ENCODE data around the gene SPDYE16. TPM values are rescaled to one million over a fixed set of nuclear protein-coding genes. Genes with fewer than 3 reads are reported as not detected.
"Not testable (repeated sequence)": the region's sequence is repeated elsewhere in the genome, so short reads cannot be mapped to it uniquely, and the experiment has no call there.

The SPDYE16 gene
- total RNA-seq, 1 donor from 2014 or later = not detected

- DNase-seq (ENCODE audit: low spot score) = peak; percentile 81
These were observed 37.7 kb downstream of the SPDYE16 start for GRCh38 chr7:76505168-76506080.

DNA sequence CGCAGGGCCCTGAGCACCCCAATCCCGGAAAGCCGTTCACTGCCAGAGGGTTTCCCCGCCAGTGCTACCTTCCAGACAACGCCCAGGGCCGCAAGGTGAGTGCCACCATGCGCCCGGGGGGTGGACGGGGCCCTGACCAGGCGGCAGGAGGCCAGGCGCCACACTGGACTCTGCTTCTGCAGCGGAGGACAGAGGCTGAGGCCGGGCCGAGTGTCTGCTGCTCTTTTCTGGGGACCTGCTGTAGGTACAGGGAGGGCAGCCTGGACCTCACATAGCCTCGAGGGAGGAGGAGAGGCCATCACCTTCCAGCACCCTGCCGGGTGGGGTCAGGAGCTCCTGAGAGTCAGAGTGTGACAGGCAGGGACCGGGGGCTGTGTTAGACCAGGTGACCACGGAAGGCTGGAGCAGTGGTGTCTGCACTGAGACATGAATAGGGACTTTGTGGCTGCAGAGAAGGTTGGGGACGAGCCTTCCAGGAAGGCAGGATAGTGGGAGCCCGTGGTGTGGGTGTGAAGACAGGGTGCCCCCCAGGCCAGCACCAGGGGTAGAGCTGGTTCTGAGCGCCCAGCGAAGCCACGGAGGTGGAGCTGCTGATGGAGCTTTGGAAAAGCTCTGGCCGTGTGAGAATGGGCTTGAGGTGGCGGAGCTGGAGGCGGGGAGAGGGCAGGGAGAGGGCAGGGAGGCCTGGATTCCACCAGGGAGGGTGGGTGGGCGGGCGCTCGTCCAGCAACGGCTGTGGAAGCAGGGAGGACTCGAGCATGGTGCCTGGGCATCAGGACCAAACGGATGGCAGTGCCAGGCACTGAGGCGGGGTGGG is 38.5 kb downstream of the SPDYE16 start:
- DNase-seq (ENCODE audit: low spot score) = peak; percentile 69

- not testable (repeated sequence) for DNase-seq (ENCODE audit: low spot score)
These were observed 39.9 kb downstream of the SPDYE16 start for GRCh38 chr7:76503244-76503643.

- not testable (repeated sequence) for DNase-seq (ENCODE audit: low spot score)
These were observed 40.3 kb downstream of the SPDYE16 start for GRCh38 chr7:76502836-76503235.

DNA sequence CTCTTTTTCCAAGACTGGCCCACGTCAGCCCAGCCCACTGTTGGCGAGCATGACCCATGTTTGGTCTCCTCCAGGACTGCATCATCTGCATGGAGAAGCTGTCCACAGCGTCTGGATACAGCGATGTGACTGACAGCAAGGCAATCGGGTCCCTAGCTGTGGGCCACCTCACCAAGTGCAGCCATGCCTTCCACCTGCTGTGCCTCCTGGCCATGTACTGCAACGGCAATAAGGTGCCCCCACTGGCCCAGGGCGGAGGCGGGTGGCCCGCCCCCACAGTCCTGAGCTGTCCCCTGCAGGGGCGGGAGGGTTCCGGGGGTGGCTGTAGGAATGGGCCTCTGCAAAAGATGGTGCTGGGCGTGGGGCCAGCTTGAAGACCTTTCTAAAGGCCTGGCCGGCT is 40.9 kb downstream of the SPDYE16 start:
- not testable (repeated sequence) for DNase-seq (ENCODE audit: low spot score)

DNA sequence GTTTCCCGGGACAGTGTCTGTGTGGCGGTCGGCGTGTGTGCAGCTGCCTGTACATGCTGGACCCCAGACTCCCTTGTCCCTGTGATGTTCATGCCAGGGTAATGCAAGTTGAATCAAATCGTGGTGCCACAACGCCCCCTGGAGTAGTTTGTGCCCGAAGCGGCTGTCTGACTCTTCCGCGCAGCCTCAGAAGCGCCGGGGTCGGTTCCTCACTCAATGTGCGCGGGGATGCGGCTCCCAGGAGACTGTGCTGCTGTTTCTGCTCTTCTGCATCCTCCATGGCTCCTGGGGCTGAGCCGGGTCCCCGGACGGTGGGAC is 43.2 kb downstream of the SPDYE16 start:
- not testable (repeated sequence) for DNase-seq (ENCODE audit: low spot score)

- DNase-seq (ENCODE audit: low spot score) = not testable (repeated sequence)
These were observed 43.7 kb downstream of the SPDYE16 start for GRCh38 chr7:76499201-76499923.

- DNase-seq (ENCODE audit: low spot score) = not testable (repeated sequence)
These were observed 44.4 kb downstream of the SPDYE16 start for GRCh38 chr7:76498583-76499200.

GRCh38 chr7:76497918-76498582 is 45.0 kb downstream of the SPDYE16 start:
- DNase-seq (ENCODE audit: low spot score) = not testable (repeated sequence)

DNA sequence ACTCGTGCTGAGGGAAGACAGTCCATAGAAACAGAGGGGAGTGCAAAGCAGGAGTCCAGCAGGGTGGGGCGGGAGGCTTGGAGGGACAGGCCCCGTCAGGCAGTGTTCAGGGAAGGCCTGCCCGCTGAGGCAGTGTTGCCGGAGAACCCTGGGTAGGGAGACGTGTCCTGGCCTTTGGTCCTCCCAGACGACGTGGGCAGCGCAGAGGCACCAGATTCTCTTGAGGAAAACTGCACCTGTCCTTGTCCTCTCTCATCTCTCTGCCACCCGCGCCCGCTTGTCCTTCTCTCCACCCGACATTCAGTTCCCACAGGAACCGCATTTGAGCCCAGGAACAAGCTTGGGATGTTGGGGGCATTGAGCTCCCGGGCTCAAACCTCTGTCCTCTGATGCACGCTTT is 47.4 kb downstream of the SPDYE16 start:
- not testable (repeated sequence) for DNase-seq (ENCODE audit: low spot score)

- DNase-seq (ENCODE audit: low spot score) = not testable (repeated sequence)
These were observed 51.0 kb downstream of the SPDYE16 start for GRCh38 chr7:76492139-76492538.

GRCh38 chr7:76487969-76488368 is 55.1 kb downstream of the SPDYE16 start:
- not testable (repeated sequence) for DNase-seq (ENCODE audit: low spot score)

DNA sequence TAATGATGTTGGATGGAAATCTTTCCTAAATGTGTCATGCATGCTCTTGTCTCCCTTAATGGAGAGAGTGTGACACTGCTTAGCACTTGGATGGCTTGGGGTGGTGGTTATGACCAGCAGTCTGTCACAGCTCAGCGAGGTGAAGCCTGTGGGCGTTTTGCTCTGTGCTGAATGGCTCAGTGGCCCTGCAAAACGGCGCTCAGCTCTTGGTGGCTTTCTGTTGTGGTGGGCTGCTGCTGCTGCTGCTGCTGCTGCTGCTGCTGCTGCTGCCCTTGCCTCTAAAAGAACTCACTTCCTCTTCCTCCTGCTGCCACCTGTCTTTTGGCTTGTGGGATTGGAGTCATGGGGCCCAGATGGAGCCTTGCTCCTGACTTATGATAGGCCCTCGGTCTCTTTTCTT is 56.5 kb downstream of the SPDYE16 start:
- not testable (repeated sequence) for DNase-seq (ENCODE audit: low spot score)

DNA sequence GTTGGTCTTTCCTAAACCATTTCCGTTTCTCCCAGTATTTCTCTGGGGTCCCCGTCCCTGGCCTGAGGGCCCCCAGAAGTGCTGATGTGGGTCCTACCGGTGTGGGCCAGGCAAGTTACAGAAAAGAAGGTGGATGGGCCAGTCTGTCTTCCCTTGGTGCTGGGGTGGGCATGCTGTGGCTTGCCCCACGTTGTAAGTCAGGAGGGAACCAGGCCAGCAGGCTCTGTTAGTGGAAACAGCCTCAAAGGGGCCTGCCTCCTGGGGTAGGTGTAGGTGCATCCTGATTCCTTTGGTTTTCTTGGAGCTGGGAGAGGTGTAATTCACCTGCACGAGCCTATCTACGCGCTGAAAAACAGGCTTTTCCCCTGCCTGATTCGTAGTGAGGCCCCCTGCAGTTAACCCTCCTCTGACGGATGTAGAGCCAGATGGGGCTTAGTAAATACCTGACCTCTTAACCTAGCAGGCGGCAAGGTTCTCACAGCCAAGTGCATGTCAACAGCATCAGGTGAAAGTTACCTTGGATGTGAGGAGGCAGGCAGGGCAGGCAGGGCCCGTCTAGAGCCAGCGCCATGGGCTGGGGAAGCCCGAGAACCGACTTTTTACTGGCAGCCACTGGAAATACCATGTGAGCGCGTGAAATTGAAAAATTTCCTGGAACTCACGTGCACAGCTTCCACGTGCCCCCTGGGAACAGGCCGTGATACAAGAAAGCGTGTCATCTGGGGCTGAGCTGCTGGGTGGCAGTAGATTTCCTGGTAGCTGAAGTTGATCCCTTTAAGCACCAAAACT is 57.1 kb downstream of the SPDYE16 start:
- not testable (repeated sequence) for DNase-seq (ENCODE audit: low spot score)

DNA sequence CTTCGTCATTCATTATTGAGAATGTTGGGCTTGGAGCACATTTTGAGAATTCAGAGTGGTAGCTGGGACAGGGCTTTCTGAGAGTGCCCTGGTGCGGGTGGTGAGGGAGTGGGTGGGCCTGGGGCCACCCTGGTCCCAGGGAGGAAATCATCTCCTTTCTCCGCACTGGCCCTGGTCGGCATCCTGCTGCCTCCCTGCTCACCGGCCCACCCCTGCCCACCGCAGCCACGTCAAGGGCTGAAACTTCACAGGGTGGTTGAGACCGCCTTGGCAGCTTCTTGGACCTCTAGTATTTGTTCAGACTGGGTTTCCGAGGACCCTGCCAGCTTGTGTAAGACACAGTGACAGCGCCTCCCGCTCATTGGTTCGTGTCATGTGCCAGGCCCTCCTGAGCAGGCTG is 58.6 kb downstream of the SPDYE16 start:
- DNase-seq (ENCODE audit: low spot score) = not testable (repeated sequence)

- DNase-seq (ENCODE audit: low spot score) = not testable (repeated sequence)
These were observed 60.0 kb downstream of the SPDYE16 start for GRCh38 chr7:76483081-76483480.

DNA sequence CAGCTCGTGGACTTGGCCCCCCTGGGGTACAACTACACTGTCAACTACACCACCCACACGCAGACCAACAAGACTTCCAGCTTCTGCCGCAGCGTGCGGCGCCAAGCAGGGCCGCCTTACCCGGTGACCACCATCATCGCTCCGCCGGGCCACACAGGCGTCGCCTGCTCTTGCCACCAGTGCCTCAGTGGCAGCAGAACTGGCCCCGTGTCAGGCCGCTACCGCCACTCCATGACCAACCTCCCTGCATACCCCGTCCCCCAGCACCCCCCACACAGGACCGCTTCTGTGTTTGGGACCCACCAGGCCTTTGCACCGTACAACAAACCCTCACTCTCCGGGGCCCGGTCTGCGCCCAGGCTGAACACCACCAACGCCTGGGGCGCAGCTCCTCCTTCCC is 60.4 kb downstream of the SPDYE16 start:
- not testable (repeated sequence) for DNase-seq (ENCODE audit: low spot score)

Data from mesenteric fat pad (tissue), 1 donor.